ENCODE measurements around the gene C15orf62.

Gene C15orf62

DNA sequence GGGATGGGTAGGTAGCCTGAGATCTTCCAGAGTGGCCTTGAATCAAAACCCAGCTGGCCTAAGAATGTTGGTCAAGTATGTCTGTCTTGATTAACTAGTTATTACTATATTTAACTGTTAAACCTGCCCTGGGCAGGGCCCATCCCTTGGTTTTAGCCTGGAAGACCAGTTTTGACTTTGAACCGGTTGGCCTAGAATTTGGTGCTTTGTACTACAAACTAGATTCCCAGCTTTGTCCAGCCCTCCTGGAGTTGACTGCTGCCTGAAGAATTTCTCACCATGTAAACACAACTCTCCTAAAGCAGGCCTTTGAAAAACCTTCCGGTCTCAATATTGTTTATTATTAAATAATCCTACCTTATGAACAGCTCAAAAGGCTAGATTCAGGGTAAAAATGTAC, 16.0 kb downstream of the C15orf62 start:
- no peak for DNase-seq

- no peak for DNase-seq
Observed at GRCh38 chr15:40787344-40787841, 17.6 kb downstream of the C15orf62 start.

GRCh38 chr15:40787991-40788390, 18.2 kb downstream of the C15orf62 start:
- DNase-seq = no peak

GRCh38 chr15:40789119-40789518, 19.3 kb downstream of the C15orf62 start:
- DNase-seq = no peak

DNA sequence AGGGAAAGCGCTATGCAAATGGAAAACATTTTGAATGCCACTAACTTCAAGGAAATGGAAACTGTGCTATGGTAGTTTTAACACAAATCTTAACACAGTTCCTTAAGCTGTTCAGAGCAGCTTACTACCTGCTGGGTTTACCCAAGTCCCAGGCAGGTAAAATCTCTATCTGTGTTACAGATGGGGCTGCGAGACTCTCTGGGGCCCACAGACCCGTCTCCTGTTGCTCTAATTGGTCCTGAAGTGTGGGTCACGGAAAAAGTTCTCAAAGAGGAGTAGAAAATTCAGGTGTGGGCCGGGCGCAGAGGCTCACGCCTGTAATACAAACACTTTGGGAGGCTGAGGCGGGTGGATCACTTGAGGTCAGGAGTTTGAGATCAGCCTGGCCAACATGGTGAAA, 20.2 kb downstream of the C15orf62 start:
- no peak for DNase-seq

GRCh38 chr15:40790718-40791117, 20.9 kb downstream of the C15orf62 start:
- DNase-seq = no peak

DNA sequence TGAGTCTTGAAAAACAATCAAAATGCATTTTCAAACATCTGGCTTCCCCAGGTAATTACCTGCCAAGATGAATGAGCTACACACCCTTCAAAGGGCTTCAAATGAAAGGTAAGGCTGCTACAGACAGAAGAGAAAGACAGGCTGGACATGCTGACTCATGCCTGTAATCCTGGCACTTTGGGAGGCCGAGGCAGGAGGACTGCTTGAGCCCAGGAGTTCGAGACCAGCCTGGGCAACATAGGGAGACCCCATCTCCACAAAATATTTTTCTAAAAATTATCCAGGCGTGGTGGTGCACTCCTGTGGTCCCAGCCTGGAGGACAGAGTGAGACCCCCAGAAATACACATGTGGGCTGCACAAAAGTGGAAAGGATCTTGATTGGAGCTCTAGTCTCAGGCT, 22.6 kb downstream of the C15orf62 start:
- DNase-seq = no peak

DNA sequence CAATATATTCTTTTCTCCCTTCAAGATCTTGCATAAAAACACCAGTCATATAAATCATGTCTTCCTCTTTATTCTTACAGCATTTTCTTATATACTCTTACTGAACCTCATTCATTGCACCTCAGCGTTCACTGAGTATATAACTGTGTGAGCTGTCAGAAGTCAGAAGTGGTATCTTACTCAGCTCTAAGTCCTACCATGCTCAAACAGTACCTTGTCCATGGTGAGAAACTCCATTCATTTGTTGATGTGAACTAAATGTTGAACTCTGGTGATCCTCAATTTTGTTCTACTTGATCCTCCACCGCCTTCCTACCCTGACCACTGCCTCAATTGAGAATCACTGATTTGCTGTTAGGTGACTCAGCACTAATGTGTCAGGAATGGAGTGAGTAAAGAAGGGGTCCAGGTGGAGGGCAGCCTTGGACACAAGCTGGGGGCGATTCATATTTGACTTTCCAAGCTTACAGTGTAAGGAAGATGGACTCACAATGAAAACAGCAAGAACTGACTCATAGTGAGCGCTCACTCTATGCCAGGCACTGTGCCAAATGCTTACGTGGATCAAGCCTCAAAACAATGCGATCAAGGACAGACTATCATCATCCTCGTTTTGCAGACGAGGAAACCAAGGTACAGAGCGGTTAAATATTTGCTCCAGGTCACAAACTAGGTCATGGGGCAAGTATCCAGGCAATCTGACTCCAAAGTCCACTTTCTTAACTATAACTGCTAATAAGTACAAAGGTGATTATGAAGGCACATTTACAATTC, 23.6 kb downstream of the C15orf62 start:
- no peak for DNase-seq

- no peak for DNase-seq
Observed at GRCh38 chr15:40796041-40796440, 26.3 kb downstream of the C15orf62 start.

DNA sequence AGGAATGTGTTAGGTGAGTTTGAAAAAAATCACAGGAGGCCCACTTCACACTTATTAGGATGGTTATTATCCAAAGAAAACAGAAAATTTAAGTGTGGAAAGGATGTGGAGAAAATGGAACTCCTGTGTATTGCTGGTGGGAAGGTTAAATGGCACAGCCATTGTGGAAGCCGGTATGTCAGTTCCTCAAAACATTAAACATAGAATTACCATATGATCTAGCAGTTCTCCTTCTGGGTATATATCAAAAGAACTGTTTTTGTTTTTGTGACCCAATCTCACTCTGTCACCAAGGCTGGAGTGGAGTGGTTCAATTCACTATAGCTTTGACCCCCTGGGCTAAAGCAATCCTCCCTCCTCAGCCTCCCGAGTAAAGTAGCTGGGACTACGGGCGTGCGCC, 26.7 kb downstream of the C15orf62 start:
- DNase-seq = no peak

DNA sequence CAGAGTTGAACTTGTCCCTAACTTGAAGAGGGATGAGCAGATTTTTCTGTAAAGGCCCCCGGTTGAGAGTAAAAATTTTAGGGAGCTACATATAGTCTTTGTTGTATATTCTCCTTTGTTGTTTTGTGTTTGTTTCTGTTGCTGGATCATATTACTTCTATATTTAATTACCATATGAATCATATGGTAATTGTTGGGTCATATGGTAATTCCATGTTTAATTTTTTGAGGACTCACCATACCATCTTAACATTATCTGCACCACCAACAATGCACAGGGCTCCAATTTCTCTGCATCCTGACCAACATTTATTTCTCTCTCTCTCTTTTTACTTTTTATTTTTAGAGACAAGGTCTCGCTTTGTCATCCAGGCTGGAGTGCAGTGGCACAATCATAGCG, 29.7 kb downstream of the C15orf62 start:
- no peak for DNase-seq

- no peak for DNase-seq
Observed at GRCh38 chr15:40803076-40803475, 33.3 kb downstream of the C15orf62 start.

- DNase-seq = no peak
Observed at GRCh38 chr15:40803688-40804087, 33.9 kb downstream of the C15orf62 start.

DNA sequence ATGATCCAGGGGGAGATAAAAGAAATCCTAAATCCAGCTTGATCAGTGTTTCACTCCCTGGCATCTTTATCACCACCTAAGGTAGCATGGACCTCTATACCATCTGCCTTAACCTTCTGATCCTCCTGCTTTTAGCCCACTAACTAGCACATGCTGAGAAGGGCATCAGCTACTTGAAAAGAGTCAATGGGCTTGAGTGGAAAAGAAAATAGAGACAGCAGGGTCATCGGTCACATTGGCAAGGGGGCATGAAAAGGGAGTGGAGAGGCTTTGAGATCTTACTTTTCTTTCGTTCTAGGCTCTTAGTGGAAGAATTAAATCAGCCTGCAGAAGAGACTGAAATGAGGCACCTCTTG, 36.9 kb downstream of the C15orf62 start:
- no peak for DNase-seq

GRCh38 chr15:40807028-40807887, 37.5 kb downstream of the C15orf62 start, which contains the start of the genes DNAJC17 and ZFYVE19:
DNAJC17 (minus strand) TSS chr15:40807473; CDS start chr15:40807446, 27 bp downstream.
ZFYVE19 (plus strand) TSS chr15:40807089; CDS start chr15:40807590, 501 bp downstream.
- peak; percentile 94 for DNase-seq

- DNase-seq = no peak
Observed at GRCh38 chr15:40807888-40808461, 38.2 kb downstream of the C15orf62 start.

GRCh38 chr15:40808861-40809450, 39.2 kb downstream of the C15orf62 start:
- no peak for DNase-seq

DNA sequence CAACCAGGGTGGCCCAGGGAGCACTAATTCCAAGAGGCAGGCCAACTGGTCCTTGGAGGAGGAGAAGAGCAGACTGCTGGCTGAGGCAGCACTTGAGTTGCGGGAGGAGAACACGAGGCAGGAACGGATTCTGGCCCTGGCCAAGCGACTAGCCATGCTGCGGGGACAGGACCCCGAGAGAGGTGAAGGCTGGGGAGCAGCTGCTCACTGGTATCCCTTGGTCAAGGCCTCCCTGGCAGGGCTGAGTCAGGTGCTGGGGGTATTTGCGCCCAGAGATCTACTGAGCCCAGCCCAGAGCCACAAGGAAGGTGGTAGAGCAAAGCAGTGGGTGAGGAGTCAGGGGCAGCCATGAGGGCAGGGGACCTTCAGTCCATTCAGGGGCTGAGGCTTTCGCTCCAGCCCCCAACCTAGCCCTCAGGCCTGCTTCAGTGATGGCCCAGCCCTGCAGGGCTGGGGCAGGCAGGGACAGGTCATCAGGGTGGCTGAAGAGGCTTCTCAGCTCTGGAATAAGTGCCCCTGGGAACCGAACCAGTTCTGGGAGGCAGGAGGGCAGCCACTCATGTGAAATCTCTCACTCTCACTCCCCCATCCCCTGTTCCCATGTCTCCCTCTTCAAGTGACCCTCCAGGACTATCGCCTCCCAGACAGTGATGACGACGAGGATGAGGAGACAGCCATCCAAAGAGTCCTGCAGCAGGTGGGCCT, 43.1 kb downstream of the C15orf62 start:
- DNase-seq = no peak

- DNase-seq = no peak
Observed at GRCh38 chr15:40815042-40815698, 45.4 kb downstream of the C15orf62 start.

GRCh38 chr15:40819048-40819447, 49.3 kb downstream of the C15orf62 start:
- DNase-seq = no peak

GRCh38 chr15:40821195-40821594, 51.4 kb downstream of the C15orf62 start:
- DNase-seq = no peak
